ENCODE measurements around the gene TNFRSF6B.
"Not testable (repeated sequence)": the region's sequence is repeated elsewhere in the genome, so short reads cannot be mapped to it uniquely, and the experiment has no call there.

TNFRSF6B gene

DNA sequence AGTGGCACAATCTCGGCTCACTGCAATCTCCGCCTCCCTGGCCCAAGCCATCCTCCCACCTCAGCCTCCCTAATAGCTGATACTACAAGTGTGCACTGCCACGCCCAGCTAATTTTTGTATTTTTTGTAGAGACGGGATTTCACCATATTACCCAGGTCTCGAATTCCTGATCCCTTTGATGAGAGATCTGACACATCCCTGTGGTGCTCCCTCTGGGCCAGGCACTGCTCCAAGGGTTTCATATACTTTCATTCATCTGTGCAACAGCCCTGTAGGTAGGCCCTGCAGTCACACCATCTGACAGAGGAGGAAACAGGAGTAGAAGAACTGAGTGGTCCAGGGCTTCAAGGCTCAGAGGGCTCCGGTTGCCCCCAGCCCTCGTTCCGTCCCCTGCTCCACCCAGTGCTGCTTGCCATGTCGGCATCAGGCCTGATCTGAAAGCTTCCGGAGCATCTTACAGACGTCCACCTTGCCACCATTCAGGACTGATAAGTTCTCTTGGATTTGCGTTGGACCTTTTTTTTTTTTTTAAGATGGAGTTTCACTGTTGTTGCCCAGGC, 14.7 kb downstream of the TNFRSF6B start:
- no peak for DNase-seq
- TF ChIP-seq POLR2A (IDR thresholded peaks at IDR 0.05; ENCODE audit: low read length) (no peak), GATA1 (IDR thresholded peaks at IDR 0.05; ENCODE audit: low read depth, low read length) (no peak)

DNA sequence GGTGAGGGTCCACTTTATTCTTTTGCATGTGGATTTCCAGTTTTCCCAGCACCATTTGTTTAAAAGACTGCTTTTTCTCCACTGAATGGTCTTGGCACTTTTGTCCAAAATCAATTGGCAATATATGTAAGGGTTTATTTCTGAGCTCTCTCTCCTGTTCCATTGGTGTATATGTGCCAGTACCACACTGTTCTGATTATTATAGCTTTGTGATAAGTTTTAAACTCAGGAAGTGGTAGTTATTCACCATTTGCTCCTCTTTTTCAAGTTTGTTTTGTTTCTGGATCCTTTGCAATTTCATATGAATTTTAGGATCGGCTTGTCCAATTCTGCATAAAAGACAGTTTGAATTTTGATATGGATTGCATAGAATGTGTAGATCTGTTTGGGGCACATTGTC, 15.7 kb downstream of the TNFRSF6B start:
- DNase-seq, result no peak
- TF ChIP-seq GATA1 (IDR thresholded peaks at IDR 0.05; ENCODE audit: low read depth, low read length), result no peak
- no peak for TF ChIP-seq POLR2A (IDR thresholded peaks at IDR 0.05; ENCODE audit: low read length)

DNA sequence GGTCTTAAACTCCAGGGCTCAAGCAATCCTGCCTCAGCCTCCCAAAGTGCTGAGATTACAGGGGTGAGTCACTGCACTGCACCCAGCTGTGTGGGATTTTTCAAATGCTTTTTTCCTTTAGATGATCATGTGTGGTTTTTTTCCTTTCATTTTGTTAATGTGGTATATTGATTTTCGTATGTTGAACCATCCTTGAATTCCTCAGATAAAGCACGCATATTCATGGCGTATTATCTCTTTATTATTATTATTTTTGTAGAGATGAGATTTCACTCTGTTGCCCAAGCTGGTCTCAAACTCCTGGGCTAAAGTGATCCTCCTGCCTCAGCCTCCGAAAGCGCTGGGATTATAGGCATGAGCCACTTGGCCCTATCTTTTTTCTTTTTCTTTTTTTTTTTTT, 18.4 kb downstream of the TNFRSF6B start:
- TF ChIP-seq POLR2A (IDR thresholded peaks at IDR 0.05; ENCODE audit: low read length) (no peak), GATA1 (IDR thresholded peaks at IDR 0.05; ENCODE audit: low read depth, low read length) (no peak)
- no peak for DNase-seq

DNA sequence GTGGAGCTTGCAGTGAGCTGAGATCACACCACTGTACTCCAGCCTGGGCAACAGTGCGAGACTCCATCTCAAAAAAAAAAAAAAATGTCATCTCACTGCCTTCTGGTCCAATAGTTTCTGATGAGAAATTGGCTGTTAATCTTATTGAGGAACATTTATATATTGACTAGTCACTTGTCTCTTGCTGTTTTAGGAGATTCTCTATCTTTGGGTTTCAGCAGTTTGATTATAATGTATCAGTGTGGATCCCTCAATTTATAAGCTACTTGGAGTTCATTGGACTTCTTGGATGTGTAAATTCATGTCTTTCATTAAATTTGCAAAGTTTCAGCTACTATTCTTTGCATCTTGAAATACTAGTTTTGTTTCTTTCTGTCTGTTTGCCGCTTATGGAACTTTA, 22.5 kb downstream of the TNFRSF6B start:
- no peak for TF ChIP-seq GATA1 (IDR thresholded peaks at IDR 0.05; ENCODE audit: low read depth, low read length)
- TF ChIP-seq POLR2A (IDR thresholded peaks at IDR 0.05; ENCODE audit: low read length), result no peak
- peak in 1 of 2 experiments; percentile 28 for DNase-seq

DNA sequence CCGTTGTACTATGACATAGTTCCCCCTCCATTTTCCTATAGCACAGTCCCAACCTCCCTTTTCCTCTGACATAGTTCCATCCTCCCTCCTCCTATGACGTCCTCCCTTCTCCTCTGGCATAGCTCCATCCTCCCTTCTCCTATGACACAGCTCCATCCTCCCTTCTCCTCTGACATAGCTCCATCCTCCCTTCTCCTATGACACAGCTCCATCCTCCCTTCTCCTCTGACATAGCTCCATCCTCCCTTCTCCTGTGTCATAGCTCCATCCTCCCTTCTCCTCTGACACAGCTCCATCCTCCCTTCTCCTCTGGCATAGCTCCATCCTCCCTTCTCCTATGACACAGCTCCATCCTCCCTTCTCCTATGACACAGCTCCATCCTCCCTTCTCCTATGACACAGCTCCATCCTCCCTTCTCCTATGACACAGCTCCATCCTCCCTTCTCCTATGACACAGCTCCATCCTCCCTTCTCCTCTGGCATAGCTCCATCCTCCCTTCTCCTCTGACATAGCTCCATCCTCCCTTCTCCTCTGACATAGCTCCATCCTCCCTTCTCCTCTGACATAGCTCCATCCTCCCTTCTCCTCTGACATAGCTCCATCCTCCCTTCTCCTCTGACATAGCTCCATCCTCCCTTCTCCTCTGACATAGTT, 26.6 kb downstream of the TNFRSF6B start:
- not testable (repeated sequence) for DNase-seq

DNA sequence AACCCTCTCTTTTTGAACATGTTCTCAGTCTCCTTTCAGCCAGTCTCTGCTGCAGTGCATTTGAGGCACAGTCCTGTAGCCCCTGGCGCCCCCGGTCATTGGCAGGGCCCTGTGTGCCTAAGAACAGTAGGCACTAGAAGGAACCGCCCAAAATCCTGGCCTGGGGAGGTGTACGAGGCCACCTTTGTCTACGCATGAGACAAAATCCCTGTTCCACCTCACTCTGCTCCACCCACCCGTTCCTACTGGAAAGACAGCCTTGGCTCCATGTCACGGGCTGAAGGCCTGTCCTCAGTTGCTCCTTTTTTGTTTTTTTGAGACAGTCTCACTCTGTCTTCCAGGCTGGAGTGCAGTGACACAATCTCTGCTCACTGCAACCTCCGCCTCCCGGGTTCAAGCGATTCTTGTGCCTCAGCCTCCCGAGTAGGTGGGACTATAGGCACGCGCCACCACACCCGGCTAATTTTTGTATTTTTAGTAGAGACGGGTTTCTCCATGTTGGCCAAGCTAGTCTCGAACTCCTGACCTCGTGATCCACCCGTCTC, 33.8 kb downstream of the TNFRSF6B start:
- DNase-seq, result not testable (repeated sequence)

DNA sequence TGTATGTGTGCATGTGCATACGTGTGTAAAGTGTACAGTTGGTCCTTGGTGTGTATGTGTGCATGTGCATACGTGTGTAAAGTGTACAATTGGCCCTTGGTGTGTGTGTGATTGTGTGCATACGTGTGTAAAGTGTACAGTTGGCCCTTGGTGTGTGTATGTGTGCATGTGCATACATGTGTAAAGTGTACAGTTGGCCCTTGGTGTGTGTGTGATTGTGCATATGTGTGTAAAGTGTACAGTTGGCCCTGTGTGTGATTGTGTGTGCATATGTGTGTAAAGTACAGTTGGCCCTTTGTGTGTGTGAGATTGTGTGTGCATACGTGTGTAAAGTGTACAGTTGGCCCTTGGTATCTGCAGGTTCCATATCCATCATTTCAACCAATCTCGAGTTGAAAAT, 35.0 kb downstream of the TNFRSF6B start:
- no peak for DNase-seq

DNA sequence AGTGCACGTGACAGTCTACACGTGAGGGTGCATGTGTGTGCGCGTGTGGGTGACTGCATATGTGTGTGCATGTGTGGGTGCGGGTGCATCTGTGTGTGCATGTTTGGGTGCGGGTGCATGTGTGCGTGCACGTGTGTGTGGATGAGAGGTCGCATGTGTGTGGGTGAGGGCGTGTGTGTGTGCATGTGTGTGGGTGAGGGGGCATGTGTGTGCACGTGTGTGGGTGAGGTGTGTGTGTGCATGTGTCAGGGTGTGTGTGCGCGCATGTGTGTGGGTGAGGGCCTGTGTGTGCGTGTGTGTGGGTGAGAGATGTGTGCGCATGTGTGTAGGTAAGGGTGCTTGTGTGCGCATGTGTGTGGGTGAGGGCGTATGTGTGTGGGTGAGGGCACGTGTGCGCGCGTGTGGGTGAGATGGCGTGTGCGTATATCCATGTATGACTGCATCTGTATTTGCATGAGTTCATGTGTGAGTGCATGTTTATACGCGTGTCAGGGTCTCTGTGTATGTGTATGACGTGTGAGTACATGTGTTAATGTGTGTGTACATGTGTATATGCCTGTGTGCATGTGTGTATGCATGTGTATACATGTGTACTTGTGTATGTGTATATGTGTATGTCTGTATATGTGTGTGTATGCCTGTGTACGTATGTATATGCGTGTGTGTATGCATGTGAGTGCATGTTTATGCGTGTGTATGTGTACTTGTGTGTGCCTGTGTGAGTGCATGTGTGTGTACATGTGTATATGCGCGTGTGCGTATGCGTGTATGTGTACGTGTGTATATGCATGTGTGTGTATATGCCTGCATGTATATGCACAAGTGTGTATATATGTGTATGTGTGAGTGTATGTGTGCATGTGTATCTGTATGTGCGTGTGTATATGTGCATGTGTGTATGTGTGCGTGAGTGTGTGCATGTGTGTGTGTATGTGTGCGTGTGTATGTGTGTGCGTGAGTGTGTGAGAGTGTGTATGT, 36.0 kb downstream of the TNFRSF6B start:
- DNase-seq, result no peak
- TF ChIP-seq POLR2A (IDR thresholded peaks at IDR 0.05; ENCODE audit: low read length) (no peak), GATA1 (IDR thresholded peaks at IDR 0.05; ENCODE audit: low read depth, low read length) (no peak)

More for the DNA sequence above, 35.0 kb downstream of the TNFRSF6B start:
- TF ChIP-seq GATA1 (IDR thresholded peaks at IDR 0.05; ENCODE audit: low read depth, low read length) (no peak), POLR2A (IDR thresholded peaks at IDR 0.05; ENCODE audit: low read length) (no peak)

DNA sequence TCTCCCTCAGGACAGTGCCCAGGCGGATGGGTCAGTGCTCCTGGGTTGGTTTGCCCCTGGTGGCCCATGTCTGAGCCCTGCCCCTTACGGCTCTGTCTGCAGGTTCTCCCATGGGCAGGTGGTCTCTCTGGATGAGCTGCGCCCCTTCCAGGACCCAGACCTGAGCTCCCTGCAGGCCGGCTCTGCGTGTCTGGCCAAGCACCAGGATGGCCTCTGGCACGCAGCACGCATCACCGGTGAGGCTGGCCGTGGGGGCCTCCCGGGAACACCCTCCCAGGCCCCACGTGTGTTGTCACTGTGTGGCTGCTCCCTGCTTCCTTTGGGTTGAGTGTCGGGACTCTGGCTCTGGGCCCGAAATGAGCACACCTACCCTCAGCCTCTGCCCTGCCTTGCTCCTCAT, 36.7 kb downstream of the TNFRSF6B start:
- no peak for DNase-seq
- TF ChIP-seq POLR2A (IDR thresholded peaks at IDR 0.05; ENCODE audit: low read length) (no peak), GATA1 (IDR thresholded peaks at IDR 0.05; ENCODE audit: low read depth, low read length) (no peak)

DNA sequence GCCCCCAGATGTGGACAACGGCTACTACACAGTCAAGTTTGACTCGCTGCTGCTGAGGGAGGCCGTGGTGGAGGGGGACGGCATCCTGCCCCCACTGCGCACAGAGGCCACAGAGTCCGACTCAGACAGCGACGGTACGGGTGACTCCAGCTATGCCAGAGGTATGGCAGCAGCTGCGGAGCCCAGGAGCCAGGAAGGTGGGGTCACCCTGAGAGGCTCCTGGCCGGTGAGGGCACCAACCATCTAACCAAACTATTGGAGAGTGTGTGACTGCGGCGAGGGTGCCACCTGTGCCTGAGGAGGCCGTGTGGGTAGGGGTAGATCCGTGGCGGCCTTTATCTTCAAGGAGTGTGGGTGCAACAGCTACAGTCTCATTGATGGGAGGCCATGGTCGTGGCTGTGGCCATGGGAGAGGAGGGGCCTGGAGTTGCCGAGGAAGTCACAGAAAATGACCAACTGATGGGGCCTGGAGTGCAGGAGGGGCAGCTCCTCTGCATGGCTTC, 37.2 kb downstream of the TNFRSF6B start:
- no peak for DNase-seq

DNA sequence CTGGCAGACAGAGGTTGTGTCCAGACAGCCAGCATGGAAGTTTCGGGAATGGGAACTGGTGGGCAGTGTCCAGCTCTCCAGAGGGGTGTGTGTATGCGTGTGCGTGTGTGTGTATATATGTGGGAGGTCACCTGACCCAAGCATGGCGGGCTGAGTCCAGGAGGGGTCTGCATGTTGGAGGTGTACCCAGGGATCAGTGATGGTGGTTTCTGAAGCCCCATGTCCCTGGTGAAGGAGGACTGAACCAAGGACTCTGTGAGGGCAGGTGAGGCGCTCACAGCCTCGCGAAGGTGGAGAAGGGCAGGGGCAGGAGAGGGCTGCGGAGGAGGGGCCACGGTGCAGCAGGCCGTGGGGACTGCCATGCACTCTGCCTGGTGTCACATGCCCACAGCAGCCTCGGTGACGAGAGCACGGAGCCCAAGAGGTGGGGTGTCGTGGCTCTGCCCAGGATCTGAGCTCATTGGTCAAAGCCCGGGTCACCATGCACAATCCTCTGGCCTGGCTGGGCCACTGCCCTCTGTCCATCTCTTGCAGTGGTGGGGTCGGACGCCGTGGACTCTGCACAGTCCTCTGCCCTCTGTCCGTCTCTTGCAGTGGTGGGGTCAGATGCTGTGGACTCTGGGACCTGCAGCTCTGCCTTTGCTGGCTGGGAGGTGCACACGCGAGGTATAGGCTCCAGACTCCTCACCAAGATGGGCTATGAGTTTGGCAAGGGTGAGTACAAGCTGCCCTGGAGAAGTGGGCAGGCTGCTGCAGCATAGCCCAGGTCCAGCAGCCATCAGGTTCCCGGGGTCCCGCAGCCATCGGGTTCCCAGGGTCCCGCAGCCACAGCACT, 37.9 kb downstream of the TNFRSF6B start:
- no peak for DNase-seq

More for the DNA sequence above, 37.2 kb downstream of the TNFRSF6B start:
- TF ChIP-seq POLR2A (IDR thresholded peaks at IDR 0.05; ENCODE audit: low read length) (no peak), GATA1 (IDR thresholded peaks at IDR 0.05; ENCODE audit: low read depth, low read length) (no peak)

DNA sequence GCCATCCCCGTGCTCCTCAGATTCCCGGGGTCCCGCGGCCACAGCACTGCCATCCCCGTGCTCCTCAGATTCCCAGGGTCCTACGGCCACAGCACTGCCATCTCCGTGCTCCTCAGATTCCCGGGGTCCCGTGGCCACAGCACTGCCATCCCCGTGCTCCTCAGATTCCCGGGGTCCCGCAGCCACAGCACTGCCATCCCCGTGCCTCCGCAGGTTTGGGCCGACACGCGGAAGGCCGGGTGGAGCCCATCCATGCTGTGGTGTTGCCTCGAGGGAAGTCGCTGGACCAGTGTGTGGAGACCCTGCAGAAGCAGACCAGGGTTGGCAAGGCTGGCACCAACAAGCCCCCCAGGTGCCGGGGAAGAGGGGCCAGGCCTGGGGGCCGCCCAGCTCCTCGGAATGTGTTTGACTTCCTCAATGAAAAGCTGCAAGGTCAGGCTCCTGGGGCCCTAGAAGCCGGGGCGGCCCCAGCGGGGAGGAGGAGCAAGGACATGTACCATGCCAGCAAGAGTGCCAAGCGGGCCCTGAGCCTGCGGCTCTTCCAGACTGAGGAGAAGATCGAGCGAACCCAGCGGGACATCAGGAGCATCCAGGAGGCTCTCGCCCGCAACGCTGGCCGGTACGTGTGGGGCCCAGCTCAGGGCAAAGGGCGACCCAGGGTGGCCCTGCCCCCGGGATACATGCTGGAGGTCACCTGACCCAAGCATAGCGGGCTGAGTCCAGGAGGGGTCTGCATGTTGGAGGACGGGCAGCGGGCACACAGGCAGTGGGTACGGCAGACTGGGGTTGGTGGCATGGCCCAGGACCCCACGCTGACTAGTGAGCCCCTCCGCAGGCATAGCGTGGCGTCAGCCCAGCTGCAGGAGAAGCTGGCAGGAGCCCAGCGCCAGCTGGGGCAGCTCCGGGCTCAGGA, 38.8 kb downstream of the TNFRSF6B start:
- no peak for DNase-seq
- no peak for TF ChIP-seq GATA1 (IDR thresholded peaks at IDR 0.05; ENCODE audit: low read depth, low read length)
- TF ChIP-seq POLR2A (IDR thresholded peaks at IDR 0.05; ENCODE audit: low read length), result no peak

More for the DNA sequence above, 37.9 kb downstream of the TNFRSF6B start:
- TF ChIP-seq GATA1 (IDR thresholded peaks at IDR 0.05; ENCODE audit: low read depth, low read length) (no peak), POLR2A (IDR thresholded peaks at IDR 0.05; ENCODE audit: low read length) (no peak)

Data from erythroblast (primary cell).